HAP-1 (cell line): ENCODE measurements around the gene PCSK5.

Experiments used
- DNase-seq, 2 experiments: peaks; one replicate each; pipeline ENCODE4 v3.0.0-alpha.2; 2016 to 2020; ENCODE audit warnings: low spot score in 2 of 2
- H3K27me3 ChIP-seq: fragments of 250-450 bp; sonication (Bioruptor Pico); 2 replicates; pipeline ENCODE4 v1.5.1; 2020; ENCODE audit warnings: low read depth, mild to moderate bottlenecking, moderate library complexity
- H3K36me3 ChIP-seq: fragments of 250-450 bp; sonication (Bioruptor Pico); replicated peaks from 2 replicates; pipeline ENCODE4 v1.5.1; 2020; ENCODE audit warnings: mild to moderate bottlenecking
- H3K4me1 ChIP-seq: fragments of 250-450 bp; sonication (Bioruptor Pico); 2 replicates; pipeline ENCODE4 v1.5.1; 2020; ENCODE audit warnings: mild to moderate bottlenecking
- H3K4me3 ChIP-seq: fragments of 250-450 bp; sonication (Bioruptor Pico); 2 replicates; pipeline ENCODE4 v1.5.1; 2020; ENCODE audit warnings: mild to moderate bottlenecking, moderate library complexity
- H3K9me3 ChIP-seq: fragments of 250-450 bp; sonication (Bioruptor Pico); 2 replicates; pipeline ENCODE4 v1.5.1; 2020; ENCODE audit warnings: mild to moderate bottlenecking, moderate library complexity
- in situ Hi-C: fragments of 300-500 bp; cut with MboI; formaldehyde crosslinking; loops from 3 replicates; pipeline ENCODE4 v1.14.3; 2020; ENCODE audit warnings: low sequenced_read_pairs, inconsistent platforms, mixed read lengths

The PCSK5 gene

GRCh38 chr9:76026796-76027195 lies 136.3 kb downstream of the PCSK5 start:
- Histone ChIP-seq H3K4me3 (no peak overlapping the region), H3K9me3 (no peaks in the 10 kb centered on the region), H3K36me3 (no peaks in the 10 kb centered on the region), H3K4me1 (peaks cover 5% of the 10 kb centered on the region; the same call in 1 of the 2 replicates), H3K27me3 (no peaks in the 10 kb centered on the region)
- in situ Hi-C loops: no loop called here
- no peak for DNase-seq

GRCh38 chr9:76027416-76027815 lies 136.9 kb downstream of the PCSK5 start:
- H3K27me3 ChIP-seq: no peaks in the 10 kb centered on the region
- in situ Hi-C loops: no loop called here
- H3K4me3 ChIP-seq: no peak overlapping the region
- DNase-seq: no peak
- H3K36me3 ChIP-seq: no peaks in the 10 kb centered on the region
- no peaks in the 10 kb centered on the region for H3K9me3 ChIP-seq
- H3K4me1 ChIP-seq: peaks cover 7% of the 10 kb centered on the region; the same call in 1 of the 2 replicates

GRCh38 chr9:76027861-76028260 lies 137.4 kb downstream of the PCSK5 start:
- Histone ChIP-seq H3K27me3 (no peaks in the 10 kb centered on the region), H3K9me3 (no peaks in the 10 kb centered on the region), H3K36me3 (no peaks in the 10 kb centered on the region), H3K4me3 (no peak overlapping the region), H3K4me1 (peaks cover 6% of the 10 kb centered on the region; the same call in 1 of the 2 replicates)
- DNase-seq: no peak
- in situ Hi-C loops: no loop called here

- in situ Hi-C loops: no loop called here
- Histone ChIP-seq H3K4me3 (no peak overlapping the region), H3K4me1 (0 out of 2 replicates have a peak, but pooled peaks cover 4% of the 10 kb centered on the region), H3K9me3 (no peaks in the 10 kb centered on the region), H3K27me3 (no peaks in the 10 kb centered on the region), H3K36me3 (no peaks in the 10 kb centered on the region)
- DNase-seq: peak in 1 of 2 experiments; percentile 6
Observed at GRCh38 chr9:76032038-76032796, 141.7 kb downstream of the PCSK5 start.

GRCh38 chr9:76032797-76033373 lies 142.4 kb downstream of the PCSK5 start:
- Histone ChIP-seq H3K9me3 (no peaks in the 10 kb centered on the region), H3K36me3 (no peaks in the 10 kb centered on the region), H3K27me3 (no peaks in the 10 kb centered on the region), H3K4me1 (0 out of 2 replicates have a peak, but pooled peaks cover 4% of the 10 kb centered on the region), H3K4me3 (no peak overlapping the region)
- no peak for DNase-seq
- in situ Hi-C loops: no loop called here

- no peak for DNase-seq
- H3K9me3 ChIP-seq: no peaks in the 10 kb centered on the region
Observed at GRCh38 chr9:76034049-76034448, 143.6 kb downstream of the PCSK5 start.

GRCh38 chr9:76036762-76037161 lies 146.3 kb downstream of the PCSK5 start:
- Histone ChIP-seq H3K36me3 (no peaks in the 10 kb centered on the region), H3K27me3 (no peaks in the 10 kb centered on the region), H3K4me3 (no peak overlapping the region), H3K4me1 (0 out of 2 replicates have a peak, but pooled peaks cover 4% of the 10 kb centered on the region), H3K9me3 (no peaks in the 10 kb centered on the region)
- in situ Hi-C loops: no loop called here
- no peak for DNase-seq

More at GRCh38 chr9:76034049-76034448, 143.6 kb downstream of the PCSK5 start:
- Histone ChIP-seq H3K4me1 (0 out of 2 replicates have a peak, but pooled peaks cover 4% of the 10 kb centered on the region), H3K27me3 (no peaks in the 10 kb centered on the region), H3K4me3 (no peak overlapping the region), H3K36me3 (no peaks in the 10 kb centered on the region)
- in situ Hi-C loops: no loop called here

- no peak for DNase-seq
- Histone ChIP-seq H3K4me1 (no peaks in the 10 kb centered on the region), H3K36me3 (no peaks in the 10 kb centered on the region), H3K27me3 (no peaks in the 10 kb centered on the region), H3K9me3 (no peaks in the 10 kb centered on the region), H3K4me3 (no peak overlapping the region)
- in situ Hi-C loops: no loop called here
Observed at GRCh38 chr9:76037587-76038225, 147.2 kb downstream of the PCSK5 start.

- Histone ChIP-seq H3K27me3 (no peaks in the 10 kb centered on the region), H3K9me3 (no peaks in the 10 kb centered on the region), H3K36me3 (no peaks in the 10 kb centered on the region), H3K4me3 (no peak overlapping the region), H3K4me1 (no peaks in the 10 kb centered on the region)
- DNase-seq: no peak
- in situ Hi-C loops: no loop called here
Observed at GRCh38 chr9:76038431-76038830, 148.0 kb downstream of the PCSK5 start.

- in situ Hi-C loops: no loop called here
- no peak overlapping the region for H3K4me3 ChIP-seq
- no peaks in the 10 kb centered on the region for H3K9me3 ChIP-seq
- H3K4me1 ChIP-seq: 0 out of 2 replicates have a peak, but pooled peaks cover 6% of the 10 kb centered on the region
- H3K36me3 ChIP-seq: no peaks in the 10 kb centered on the region
- no peaks in the 10 kb centered on the region for H3K27me3 ChIP-seq
- DNase-seq: no peak
Observed at GRCh38 chr9:76044266-76044819, 153.9 kb downstream of the PCSK5 start.

GRCh38 chr9:76045221-76045620 lies 154.7 kb downstream of the PCSK5 start:
- in situ Hi-C loops: no loop called here
- no peaks in the 10 kb centered on the region for H3K9me3 ChIP-seq
- no peak for DNase-seq

GRCh38 chr9:76049341-76049740 lies 158.9 kb downstream of the PCSK5 start:
- 0 out of 2 replicates have a peak, but pooled peaks cover 6% of the 10 kb centered on the region for H3K4me1 ChIP-seq
- H3K27me3 ChIP-seq: no peaks in the 10 kb centered on the region
- DNase-seq: no peak
- in situ Hi-C loops: no loop called here
- H3K36me3 ChIP-seq: no peaks in the 10 kb centered on the region
- no peak overlapping the region for H3K4me3 ChIP-seq
- H3K9me3 ChIP-seq: no peaks in the 10 kb centered on the region

More at GRCh38 chr9:76045221-76045620, 154.7 kb downstream of the PCSK5 start:
- no peaks in the 10 kb centered on the region for H3K27me3 ChIP-seq
- 0 out of 2 replicates have a peak, but pooled peaks cover 6% of the 10 kb centered on the region for H3K4me1 ChIP-seq
- H3K36me3 ChIP-seq: no peaks in the 10 kb centered on the region
- no peak overlapping the region for H3K4me3 ChIP-seq

- no peak for DNase-seq
- no peaks in the 10 kb centered on the region for H3K4me1 ChIP-seq
- in situ Hi-C loops: no loop called here
Observed at GRCh38 chr9:76067696-76068095, 177.2 kb downstream of the PCSK5 start.

More at GRCh38 chr9:76067696-76068095, 177.2 kb downstream of the PCSK5 start:
- Histone ChIP-seq H3K4me3 (no peak overlapping the region), H3K36me3 (no peaks in the 10 kb centered on the region), H3K27me3 (no peaks in the 10 kb centered on the region), H3K9me3 (no peaks in the 10 kb centered on the region)
